ENCODE data around the gene AGBL2. TPM values are rescaled to one million over a fixed set of nuclear protein-coding genes. Genes with fewer than 3 reads are reported as not detected.

Gene AGBL2
- total RNA-seq, 2 experiments from 2014 or later: 1.3 to 2.2 TPM

DNA sequence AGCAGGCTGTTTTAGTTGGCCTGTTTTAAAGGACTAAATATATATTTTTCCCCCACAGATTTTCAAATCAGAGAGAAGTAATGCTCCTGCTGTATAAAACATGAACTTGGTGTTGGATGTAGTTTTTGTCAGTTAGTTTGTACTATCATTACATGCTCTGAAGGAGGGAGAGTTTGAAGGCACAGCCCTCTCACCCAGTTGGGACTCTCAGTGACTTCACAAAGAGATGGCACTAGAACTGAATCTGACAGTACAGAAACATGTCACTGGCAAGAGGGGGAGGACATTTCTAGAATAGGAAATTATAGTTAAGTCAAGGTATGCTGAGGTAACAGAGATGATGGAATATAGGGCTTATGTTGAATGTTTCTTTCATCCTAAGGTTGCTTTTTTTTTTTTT is 99.9 kb downstream of the AGBL2 start:
- Mint-ChIP-seq H3K9me3 (no peaks in the 10 kb centered on the region), H3K4me3 (no peak overlapping the region), H3K36me3 (ENCODE audit: low read depth) (peaks cover 4% of the 10 kb centered on the region), H3K4me1 (ENCODE audit: low read depth) (no peaks in the 10 kb centered on the region), H3K27ac (no peak overlapping the region), H3K27me3 (ENCODE audit: low read depth) (no peaks in the 10 kb centered on the region)
- intact Hi-C loops (cut with micrococcal nuclease): loop anchor here (5.0 kb wide), 1 partner anchor 128 kb away; no protein-coding TSS in a partner anchor
- DNase-seq: no peak
- CTCF ChIA-PET: no interaction called here

DNA sequence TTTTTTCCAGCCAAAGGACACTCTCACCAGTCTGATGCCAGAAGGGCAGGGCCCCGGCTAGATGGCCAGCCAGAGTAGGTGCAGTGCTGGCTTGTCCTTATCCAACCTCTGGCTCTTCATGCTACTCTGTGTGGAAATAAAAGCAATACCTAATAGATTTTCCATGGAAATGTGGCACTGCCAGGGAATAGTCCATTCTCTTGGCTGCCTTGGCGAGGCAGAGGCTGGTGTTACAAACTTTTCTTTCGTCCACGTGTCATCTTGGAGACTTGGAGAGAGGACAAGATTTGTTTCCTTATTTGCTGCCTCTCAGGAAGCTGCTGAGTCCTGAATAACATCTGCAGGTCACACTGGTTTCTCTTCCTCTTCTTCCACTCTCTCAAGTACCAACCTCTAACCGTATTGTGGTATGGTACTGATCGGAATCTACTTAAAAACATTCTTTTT is 103.8 kb downstream of the AGBL2 start:
- Mint-ChIP-seq H3K36me3 (ENCODE audit: low read depth) (peaks cover 2% of the 10 kb centered on the region), H3K4me3 (no peak overlapping the region), H3K27ac (no peak overlapping the region), H3K4me1 (ENCODE audit: low read depth) (no peaks in the 10 kb centered on the region), H3K9me3 (no peaks in the 10 kb centered on the region), H3K27me3 (ENCODE audit: low read depth) (no peaks in the 10 kb centered on the region)
- intact Hi-C loops (cut with micrococcal nuclease): no loop called here
- CTCF ChIA-PET: no interaction called here
- no peak for DNase-seq

DNA sequence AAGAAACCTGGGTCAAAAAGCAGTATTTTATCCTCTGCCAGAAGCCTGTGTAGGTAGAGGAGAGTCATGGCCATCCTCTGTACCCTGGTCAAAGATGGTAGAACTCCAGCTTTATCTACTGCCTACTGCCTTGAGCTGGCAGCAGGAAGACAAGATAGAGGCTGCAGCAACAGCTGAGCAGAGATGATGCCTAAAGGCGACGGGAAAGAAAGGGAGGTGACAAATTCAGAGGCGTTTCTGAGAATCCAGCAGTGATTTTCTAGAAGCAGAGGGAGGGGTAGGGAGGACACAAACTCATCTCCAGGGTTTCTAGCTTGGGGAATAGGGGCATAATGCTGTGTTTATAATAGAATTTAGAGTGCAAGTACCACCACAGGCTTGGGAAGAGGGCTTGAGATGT is 105.5 kb downstream of the AGBL2 start:
- no peaks in the 10 kb centered on the region for H3K27me3 Mint-ChIP-seq (ENCODE audit: low read depth)
- H3K9me3 Mint-ChIP-seq: no peaks in the 10 kb centered on the region
- no peak for DNase-seq
- H3K36me3 Mint-ChIP-seq (ENCODE audit: low read depth): peaks cover 4% of the 10 kb centered on the region
- H3K4me3 Mint-ChIP-seq: no peak overlapping the region
- no peaks in the 10 kb centered on the region for H3K4me1 Mint-ChIP-seq (ENCODE audit: low read depth)
- CTCF ChIA-PET: no interaction called here
- intact Hi-C loops (cut with micrococcal nuclease): no loop called here
- no peak overlapping the region for H3K27ac Mint-ChIP-seq

Other genes with a start within 250 kb of the AGBL2 start
- gene CELF1, start 162.2 kb downstream of the AGBL2 start, total RNA-seq: 100 to 1,000 TPM; 104 to 105 TPM
- gene PTPMT1, start 149.8 kb downstream of the AGBL2 start, total RNA-seq: 10 to 100 TPM; 46.9 to 49.2 TPM
- gene KBTBD4, start 136.4 kb downstream of the AGBL2 start, total RNA-seq: 10 to 100 TPM; 13.8 to 15.4 TPM
- 100 to 1,000 TPM; 123 to 124 TPM for gene NDUFS3, start 136.3 kb downstream of the AGBL2 start, total RNA-seq
- not detected for gene FAM180B, start 128.7 kb downstream of the AGBL2 start, total RNA-seq
- not detected for gene C1QTNF4, start 121.0 kb downstream of the AGBL2 start, total RNA-seq
- gene MTCH2, start 72.8 kb downstream of the AGBL2 start, total RNA-seq: 10 to 100 TPM; 93.7 to 95.1 TPM
- 100 to 1,000 TPM; 123 to 127 TPM for gene FNBP4, start 52.0 kb upstream of the AGBL2 start, total RNA-seq
- gene NUP160, start 133.0 kb upstream of the AGBL2 start, total RNA-seq: 10 to 100 TPM; 64.7 to 64.8 TPM